Measurements from ENCODE around the gene OR4N2.
"Not testable (repeated sequence)": the region's sequence is repeated elsewhere in the genome, so short reads cannot be mapped to it uniquely, and the experiment has no call there.

DNA sequence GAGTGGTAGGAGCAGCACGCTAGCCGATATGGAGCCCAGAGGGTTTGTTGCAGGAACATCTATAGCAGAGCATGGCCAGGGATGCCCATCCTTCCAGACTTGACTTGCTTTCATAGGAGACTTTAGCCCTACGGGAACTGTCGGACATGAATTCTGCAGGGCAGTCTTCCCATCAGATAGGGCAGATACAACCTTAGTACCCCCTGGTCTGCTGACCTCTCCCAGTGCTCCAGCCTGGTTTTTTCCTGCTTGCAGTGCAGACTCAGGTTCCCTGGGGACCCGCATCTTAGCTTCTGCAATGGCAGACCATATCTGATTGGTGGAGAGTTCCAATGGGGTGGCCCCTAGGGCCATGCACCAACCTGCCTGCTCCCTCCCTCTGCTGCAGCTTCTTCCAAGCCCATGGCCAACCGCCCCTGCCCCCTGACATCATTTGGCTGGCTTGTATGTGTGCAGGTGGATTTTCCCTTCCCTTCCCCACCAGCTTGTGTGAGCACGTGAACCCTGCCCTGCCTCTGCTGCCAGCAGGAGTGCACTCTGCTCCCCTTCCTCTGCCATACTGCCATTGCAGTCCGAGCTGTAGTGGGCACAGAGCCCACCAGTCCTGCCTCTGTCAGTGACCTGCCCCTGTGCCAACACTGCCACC lies 30.8 kb downstream of the OR4N2 start:
- TF ChIP-seq, protein P1, sequence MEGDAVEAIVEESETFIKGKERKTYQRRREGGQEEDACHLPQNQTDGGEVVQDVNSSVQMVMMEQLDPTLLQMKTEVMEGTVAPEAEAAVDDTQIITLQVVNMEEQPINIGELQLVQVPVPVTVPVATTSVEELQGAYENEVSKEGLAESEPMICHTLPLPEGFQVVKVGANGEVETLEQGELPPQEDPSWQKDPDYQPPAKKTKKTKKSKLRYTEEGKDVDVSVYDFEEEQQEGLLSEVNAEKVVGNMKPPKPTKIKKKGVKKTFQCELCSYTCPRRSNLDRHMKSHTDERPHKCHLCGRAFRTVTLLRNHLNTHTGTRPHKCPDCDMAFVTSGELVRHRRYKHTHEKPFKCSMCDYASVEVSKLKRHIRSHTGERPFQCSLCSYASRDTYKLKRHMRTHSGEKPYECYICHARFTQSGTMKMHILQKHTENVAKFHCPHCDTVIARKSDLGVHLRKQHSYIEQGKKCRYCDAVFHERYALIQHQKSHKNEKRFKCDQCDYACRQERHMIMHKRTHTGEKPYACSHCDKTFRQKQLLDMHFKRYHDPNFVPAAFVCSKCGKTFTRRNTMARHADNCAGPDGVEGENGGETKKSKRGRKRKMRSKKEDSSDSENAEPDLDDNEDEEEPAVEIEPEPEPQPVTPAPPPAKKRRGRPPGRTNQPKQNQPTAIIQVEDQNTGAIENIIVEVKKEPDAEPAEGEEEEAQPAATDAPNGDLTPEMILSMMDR (conservative IDR thresholded peaks at IDR 0.05), result not testable (repeated sequence)
- TF ChIP-seq EZH2 (IDR thresholded peaks at IDR 0.05; ENCODE audit: low read depth), result not testable (repeated sequence)
